GM21737 (cell line): Measurements from ENCODE around the gene CDH24.

Source experiments
- ATAC-seq: cut with Tn5 transposase; IDR thresholded peaks from one replicate; pipeline ENCODE4 v1.9.1; 2021; ENCODE audit warnings: mild to moderate bottlenecking, moderate library complexity; ENCODE audit not compliant: unreplicated experiment

Gene CDH24

GRCh38 chr14:23091294-23092225, 34.2 kb upstream of the CDH24 start:
- ATAC-seq = no peak

- ATAC-seq = no peak
Measured at GRCh38 chr14:23090254-23090636, 32.9 kb upstream of the CDH24 start.

- no peak for ATAC-seq
Measured at GRCh38 chr14:23089498-23090253, 32.4 kb upstream of the CDH24 start.

- no peak for ATAC-seq
Measured at GRCh38 chr14:23086565-23086964, 29.2 kb upstream of the CDH24 start.

GRCh38 chr14:23085458-23085857, 28.1 kb upstream of the CDH24 start:
- no peak for ATAC-seq

- ATAC-seq = no peak
Measured at GRCh38 chr14:23080474-23080873, 23.2 kb upstream of the CDH24 start.

GRCh38 chr14:23079716-23080115, 22.4 kb upstream of the CDH24 start:
- no peak for ATAC-seq

- ATAC-seq = no peak
Measured at GRCh38 chr14:23078692-23079116, 21.4 kb upstream of the CDH24 start.

GRCh38 chr14:23077962-23078361, 20.6 kb upstream of the CDH24 start:
- no peak for ATAC-seq

GRCh38 chr14:23076785-23077408, 19.6 kb upstream of the CDH24 start:
- ATAC-seq = no peak

- no peak for ATAC-seq
Measured at GRCh38 chr14:23074906-23075305, 17.6 kb upstream of the CDH24 start.

GRCh38 chr14:23071921-23072539, 14.7 kb upstream of the CDH24 start:
- ATAC-seq = no peak

GRCh38 chr14:23071244-23071920, 14.1 kb upstream of the CDH24 start:
- ATAC-seq = peak; percentile 94

- ATAC-seq = no peak
Measured at GRCh38 chr14:23070262-23071129, 13.2 kb upstream of the CDH24 start.

- no peak for ATAC-seq
Measured at GRCh38 chr14:23069413-23069806, 12.1 kb upstream of the CDH24 start.

GRCh38 chr14:23068789-23069412, 11.6 kb upstream of the CDH24 start:
- ATAC-seq = peak; percentile 58

- no peak for ATAC-seq
Measured at GRCh38 chr14:23067847-23068788, 10.8 kb upstream of the CDH24 start.
